Loucy (cell line): Measurements from ENCODE around the gene PODXL.
A peak's percentile ranks its signal among the peaks of the same experiment; 100 is the strongest.

ENCODE experiments used
- EZH2phosphoT487 ChIP-seq: fragments of 200-600 bp; IDR thresholded peaks from 2 replicates; pipeline ENCODE4 v1.6.1; 2018; ENCODE audit warnings: antibody characterized with exemption, mild to moderate bottlenecking, moderate library complexity, borderline replicate concordance
- TF ChIP-seq, protein P1 (sequence below): fragments of 200-600 bp; sonication (generic); conservative IDR thresholded peaks from 2 replicates; pipeline ENCODE4 v1.5.1; 2014; ENCODE audit warnings: mild to moderate bottlenecking, antibody characterized with exemption, low read length

DNA sequence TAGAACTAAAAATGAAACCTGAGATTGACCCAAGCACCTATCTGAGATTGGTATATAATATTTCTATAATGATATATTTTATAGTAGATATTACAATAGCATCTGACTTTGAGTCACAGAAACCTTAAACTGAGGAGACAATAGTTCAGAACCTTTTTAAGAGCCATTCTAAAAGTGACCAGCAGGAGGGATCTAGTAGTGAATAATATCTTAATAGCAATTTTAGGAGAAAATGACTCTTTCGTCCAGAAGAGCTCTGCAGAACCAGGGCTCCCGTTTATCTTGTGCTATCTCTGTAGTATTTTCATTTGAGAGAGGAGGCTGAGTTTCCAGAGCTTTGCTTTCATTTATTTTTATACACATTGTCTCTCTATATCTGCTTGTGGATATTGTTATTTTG is 68.1 kb downstream of the PODXL start:
- TF ChIP-seq, protein P1, sequence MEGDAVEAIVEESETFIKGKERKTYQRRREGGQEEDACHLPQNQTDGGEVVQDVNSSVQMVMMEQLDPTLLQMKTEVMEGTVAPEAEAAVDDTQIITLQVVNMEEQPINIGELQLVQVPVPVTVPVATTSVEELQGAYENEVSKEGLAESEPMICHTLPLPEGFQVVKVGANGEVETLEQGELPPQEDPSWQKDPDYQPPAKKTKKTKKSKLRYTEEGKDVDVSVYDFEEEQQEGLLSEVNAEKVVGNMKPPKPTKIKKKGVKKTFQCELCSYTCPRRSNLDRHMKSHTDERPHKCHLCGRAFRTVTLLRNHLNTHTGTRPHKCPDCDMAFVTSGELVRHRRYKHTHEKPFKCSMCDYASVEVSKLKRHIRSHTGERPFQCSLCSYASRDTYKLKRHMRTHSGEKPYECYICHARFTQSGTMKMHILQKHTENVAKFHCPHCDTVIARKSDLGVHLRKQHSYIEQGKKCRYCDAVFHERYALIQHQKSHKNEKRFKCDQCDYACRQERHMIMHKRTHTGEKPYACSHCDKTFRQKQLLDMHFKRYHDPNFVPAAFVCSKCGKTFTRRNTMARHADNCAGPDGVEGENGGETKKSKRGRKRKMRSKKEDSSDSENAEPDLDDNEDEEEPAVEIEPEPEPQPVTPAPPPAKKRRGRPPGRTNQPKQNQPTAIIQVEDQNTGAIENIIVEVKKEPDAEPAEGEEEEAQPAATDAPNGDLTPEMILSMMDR: peak; percentile 32
- no peak for TF ChIP-seq EZH2phosphoT487
